Lower leg skin (tissue), 4 donors: ENCODE results near the gene PUDP. TPM values are rescaled to one million over a fixed set of nuclear protein-coding genes. Genes with fewer than 3 reads are reported as not detected.
A peak's percentile ranks its signal among the peaks of the same experiment; 100 is the strongest.

Experiments
- DNase-seq, 2 donors: peaks; one replicate each; pipeline ENCODE4 v3.0.0-alpha.2; 2019; ENCODE audit warnings: low spot score in 2 of 2
- H3K4me3 ChIP-seq: fragments of 200-600 bp; sonication (generic); 2 replicates; pipeline ENCODE4 v1.5.1; 2017; ENCODE audit warnings: mild to moderate bottlenecking, low read depth; ENCODE audit not compliant: poor library complexity, severe bottlenecking
- POLR2A ChIP-seq, 2 donors: fragments of 450-650 bp; IDR thresholded peaks; one replicate each; pipeline ENCODE4 v1.6.1; 2016 to 2017; ENCODE audit warnings: antibody characterized with exemption in 2 of 2, mild to moderate bottlenecking in 1 of 2, moderate library complexity in 1 of 2
- WGBS, 2 donors: methylation state at CpG; one replicate each; pipeline ENCODE4 v1.1.5; 2018; 5-methylcytosine and 5-hydroxymethylcytosine counted together
- intact Hi-C: fragments of 100-400 bp; cut with DNase I; formaldehyde crosslinking; loops from one replicate; pipeline ENCODE4 v1.15.0; 2023; ENCODE audit warnings: low total_unique reads
- total RNA-seq, 4 donors: library from RNA; depleted of rRNA; stranded (reverse); fragments of >200 nt; gene quantifications; one replicate each; pipeline ENCODE4 v1.1.0, GENCODE V29; 2016
- TF ChIP-seq, protein P1 (sequence below), 3 donors: fragments of 450-650 bp; IDR thresholded peaks; one replicate each; pipeline ENCODE4 v1.5.1; 2016; ENCODE audit warnings: antibody characterized with exemption in 3 of 3, mild to moderate bottlenecking in 3 of 3, moderate library complexity in 2 of 3

The PUDP gene
- total RNA-seq, 4 donors from 2014 or later, result 5.7 to 10.7 (median 7.9) TPM

DNA sequence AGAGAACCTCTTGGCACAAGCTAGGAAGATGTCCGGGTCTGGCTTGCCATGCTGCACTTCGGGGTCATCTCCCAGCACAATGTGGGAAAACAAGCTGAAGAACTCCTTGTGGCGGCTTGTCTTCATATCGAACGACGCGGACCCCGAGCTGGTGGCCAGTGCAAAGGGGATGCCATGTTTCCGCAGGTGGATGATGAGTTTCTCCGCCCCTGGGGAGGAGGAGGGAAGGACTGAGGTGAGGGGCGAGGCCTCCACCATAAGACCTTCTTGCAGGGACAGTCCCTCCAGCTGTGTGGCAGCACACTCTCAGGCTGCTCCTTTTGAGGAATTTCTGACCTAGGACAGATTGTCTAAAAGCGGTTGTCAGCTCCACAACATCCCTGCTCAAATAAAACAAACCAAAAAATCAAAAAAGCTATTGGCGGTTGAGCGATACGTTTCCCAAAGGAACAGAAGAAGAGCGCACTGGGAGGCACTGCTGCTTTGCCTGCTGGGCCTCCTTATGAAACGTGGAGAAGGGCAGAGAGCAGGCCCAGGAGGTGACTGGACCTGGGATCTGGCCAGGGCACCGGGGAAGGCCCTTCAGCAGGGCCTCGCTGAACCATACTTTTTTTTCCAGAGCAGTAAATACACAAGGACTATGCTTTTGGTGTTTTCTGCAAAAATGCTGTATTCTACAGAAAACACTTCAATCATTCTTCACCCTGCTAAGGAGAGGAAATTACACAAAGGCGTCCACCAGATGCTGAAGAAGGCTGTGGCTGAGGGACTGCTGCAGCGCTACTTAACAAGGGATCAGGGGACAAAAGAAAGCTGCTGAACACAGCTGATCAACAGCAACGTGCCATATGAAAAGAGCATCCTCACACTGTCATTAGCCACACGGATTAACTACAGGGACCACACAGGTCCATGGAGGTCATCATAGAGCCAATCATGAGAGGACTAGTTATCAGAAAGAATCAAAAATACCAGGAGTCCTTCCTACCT, 70.4 kb downstream of the PUDP start:
- H3K4me3 ChIP-seq, result no peak overlapping the region
- no peak for DNase-seq
- intact Hi-C loops, result no loop called here
- WGBS, 2 donors, result 91 to 94% methylated on average over 22 to 23 of the region's 23 CpGs
- TF ChIP-seq POLR2A (IDR thresholded peaks at IDR 0.05), result no peak

DNA sequence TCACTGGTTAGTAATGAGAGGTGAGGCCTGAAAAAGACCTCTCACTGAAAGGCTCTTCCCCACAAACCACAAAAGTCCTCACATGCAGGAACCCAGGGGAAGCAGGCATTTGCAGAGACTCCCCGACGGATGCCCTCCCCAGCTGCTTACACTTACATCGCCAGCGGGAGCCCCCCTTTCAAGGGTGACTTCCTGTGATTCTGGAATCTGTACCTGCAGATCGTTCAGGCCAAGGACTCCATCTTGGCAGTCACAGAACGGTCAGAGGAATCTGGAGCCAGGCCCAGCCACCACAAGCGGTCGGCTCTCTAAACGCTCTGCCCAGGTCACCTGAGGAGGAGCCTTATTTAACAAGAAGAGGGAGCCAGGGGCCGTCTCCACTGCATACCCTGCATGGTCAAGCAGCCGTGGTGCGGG, 71.7 kb downstream of the PUDP start:
- no peak for TF ChIP-seq POLR2A (IDR thresholded peaks at IDR 0.05)
- TF ChIP-seq, protein P1, sequence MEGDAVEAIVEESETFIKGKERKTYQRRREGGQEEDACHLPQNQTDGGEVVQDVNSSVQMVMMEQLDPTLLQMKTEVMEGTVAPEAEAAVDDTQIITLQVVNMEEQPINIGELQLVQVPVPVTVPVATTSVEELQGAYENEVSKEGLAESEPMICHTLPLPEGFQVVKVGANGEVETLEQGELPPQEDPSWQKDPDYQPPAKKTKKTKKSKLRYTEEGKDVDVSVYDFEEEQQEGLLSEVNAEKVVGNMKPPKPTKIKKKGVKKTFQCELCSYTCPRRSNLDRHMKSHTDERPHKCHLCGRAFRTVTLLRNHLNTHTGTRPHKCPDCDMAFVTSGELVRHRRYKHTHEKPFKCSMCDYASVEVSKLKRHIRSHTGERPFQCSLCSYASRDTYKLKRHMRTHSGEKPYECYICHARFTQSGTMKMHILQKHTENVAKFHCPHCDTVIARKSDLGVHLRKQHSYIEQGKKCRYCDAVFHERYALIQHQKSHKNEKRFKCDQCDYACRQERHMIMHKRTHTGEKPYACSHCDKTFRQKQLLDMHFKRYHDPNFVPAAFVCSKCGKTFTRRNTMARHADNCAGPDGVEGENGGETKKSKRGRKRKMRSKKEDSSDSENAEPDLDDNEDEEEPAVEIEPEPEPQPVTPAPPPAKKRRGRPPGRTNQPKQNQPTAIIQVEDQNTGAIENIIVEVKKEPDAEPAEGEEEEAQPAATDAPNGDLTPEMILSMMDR (IDR thresholded peaks at IDR 0.05), result no peak
- intact Hi-C loops, result no loop called here
- WGBS, 2 donors, result 92% methylated on average over 12 of the region's 12 CpGs; no CpG with 5 or more reads in 1 of the 2 donors
- H3K4me3 ChIP-seq, result no peak overlapping the region
- peak in 1 of 2 donors; percentile 66 for DNase-seq

DNA sequence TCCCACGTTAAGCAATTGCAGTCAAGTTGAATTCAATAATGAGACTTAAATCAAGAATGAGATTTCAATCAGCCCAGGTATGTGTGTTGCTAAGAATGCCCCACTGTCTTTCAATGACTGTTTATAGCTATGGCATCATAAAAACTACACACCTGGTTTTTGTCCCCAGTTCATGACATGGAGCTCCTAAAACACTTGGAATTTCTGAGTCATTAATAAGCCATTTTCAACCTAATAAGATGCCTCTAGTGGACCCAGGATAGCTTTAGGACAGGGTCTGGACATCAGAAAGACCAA, 73.1 kb downstream of the PUDP start:
- intact Hi-C loops, result no loop called here
- TF ChIP-seq POLR2A (IDR thresholded peaks at IDR 0.05), result no peak
- TF ChIP-seq, protein P1 (IDR thresholded peaks at IDR 0.05), result no peak
- H3K4me3 ChIP-seq, result no peak overlapping the region
- DNase-seq, result no peak
- 56 to 75% methylated on average over 1 of the region's 1 CpG for WGBS, 2 donors

DNA sequence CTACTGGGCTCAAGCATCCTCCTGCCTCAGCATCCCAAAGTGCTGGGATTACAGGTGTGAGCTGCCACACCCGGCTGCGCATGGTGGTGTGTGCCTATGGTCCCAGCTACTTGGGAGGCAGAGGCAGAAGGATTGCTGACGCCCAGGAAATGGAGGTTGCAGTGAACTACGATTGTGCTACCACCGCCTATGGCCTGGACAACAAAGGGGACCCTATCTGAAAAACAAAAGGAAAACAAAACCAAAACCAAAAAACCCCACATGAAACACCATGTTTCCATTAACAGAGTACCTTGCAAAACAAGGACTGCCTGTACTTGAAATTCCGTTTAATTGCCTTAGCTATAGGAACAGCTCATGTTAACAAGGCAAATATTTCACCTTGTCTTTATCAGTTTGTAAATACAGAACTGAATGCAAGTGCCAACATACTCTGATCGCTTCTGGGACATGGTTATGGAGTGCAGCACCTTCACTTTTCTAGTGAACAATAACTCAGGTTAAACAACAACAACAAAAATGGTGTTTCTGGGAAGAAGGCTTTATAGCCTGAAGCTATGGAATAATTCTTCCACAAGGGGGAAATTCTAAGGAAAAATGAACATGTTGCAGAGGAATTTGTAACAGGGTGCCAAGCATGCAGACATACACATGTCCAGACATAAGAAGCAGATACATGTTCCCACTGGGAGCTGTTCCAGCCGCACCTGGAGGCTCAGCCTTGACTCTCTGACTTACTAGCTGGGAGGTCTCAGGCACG, 73.6 kb downstream of the PUDP start:
- intact Hi-C loops, result no loop called here
- WGBS, 2 donors, result 67 to 69% methylated on average over 9 of the region's 9 CpGs
- H3K4me3 ChIP-seq, result no peak overlapping the region
- DNase-seq, result peak in 1 of 2 donors; percentile 17
- no peak for TF ChIP-seq POLR2A (IDR thresholded peaks at IDR 0.05)
- TF ChIP-seq, protein P1 (IDR thresholded peaks at IDR 0.05), result no peak

DNA sequence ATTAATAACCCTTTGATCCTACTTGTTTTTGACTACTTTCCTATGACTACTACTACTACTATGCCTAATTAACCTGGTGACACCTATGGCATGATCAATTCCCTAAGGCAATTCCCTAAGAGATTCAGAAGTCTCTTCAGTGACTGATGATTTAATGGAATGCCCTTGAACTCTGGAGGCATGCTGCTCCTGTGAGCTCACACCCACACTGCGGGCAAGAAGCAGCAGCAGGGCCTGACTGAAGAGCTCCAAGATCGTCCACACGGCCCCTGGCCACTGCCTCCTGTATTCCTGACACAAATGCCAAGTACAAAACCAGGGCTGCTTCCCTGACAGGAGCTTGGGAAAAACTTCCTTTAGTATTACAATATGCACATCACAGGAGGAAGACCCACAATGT, 74.6 kb downstream of the PUDP start:
- no peak for TF ChIP-seq POLR2A (IDR thresholded peaks at IDR 0.05)
- TF ChIP-seq, protein P1 (IDR thresholded peaks at IDR 0.05), result no peak
- intact Hi-C loops, result no loop called here
- no peak for DNase-seq
- WGBS, 2 donors, result 52 to 59% methylated on average over 3 of the region's 3 CpGs
- H3K4me3 ChIP-seq, result no peak overlapping the region

DNA sequence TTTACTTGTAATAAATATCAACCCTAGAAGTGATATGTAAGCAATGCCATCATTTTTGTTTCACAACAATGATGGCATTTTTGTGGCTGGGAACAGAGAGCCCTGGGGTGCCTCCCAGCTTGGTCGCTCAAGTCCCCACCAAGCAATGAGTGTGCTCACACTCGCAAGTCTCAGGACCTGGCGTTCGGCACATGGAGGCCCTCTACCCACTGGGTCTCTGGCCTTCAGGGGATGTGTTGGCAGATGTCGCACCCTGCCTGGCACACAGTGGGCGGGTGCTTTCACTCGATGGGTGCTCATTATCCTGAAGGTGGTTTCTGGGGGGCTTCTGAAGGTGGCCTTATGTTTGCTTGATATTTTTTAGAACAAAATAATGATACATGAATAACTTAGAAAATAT, 75.1 kb downstream of the PUDP start:
- H3K4me3 ChIP-seq, result no peak overlapping the region
- WGBS, 2 donors, result 91 to 93% methylated on average over 6 to 7 of the region's 7 CpGs
- no peak for TF ChIP-seq POLR2A (IDR thresholded peaks at IDR 0.05)
- TF ChIP-seq, protein P1 (IDR thresholded peaks at IDR 0.05), result no peak
- DNase-seq, result no peak
- intact Hi-C loops, result no loop called here
